ENCODE results near the gene PARVG.
A peak's percentile ranks its signal among the peaks of the same experiment; 100 is the strongest.

The PARVG gene

GRCh38 chr22:44166498-44167276, 14.0 kb upstream of the PARVG start (continued):
- TF ChIP-seq ZNF398 (tag by site-specific recombination; IDR thresholded peaks at IDR 0.05), result no peak
- TF ChIP-seq ZNF202 (tag by site-specific recombination; IDR thresholded peaks at IDR 0.05; ENCODE audit: borderline replicate concordance), result no peak
- TF ChIP-seq ZFHX2 (tag by site-specific recombination; conservative IDR thresholded peaks at IDR 0.05), result peak; percentile 54; the same call in 1 of the 2 replicates
- no peak for TF ChIP-seq ZSCAN23 (tag by site-specific recombination; IDR thresholded peaks at IDR 0.05)
- TF ChIP-seq ZNF645 (tag by site-specific recombination; IDR thresholded peaks at IDR 0.05), result no peak
- TF ChIP-seq ZBTB20 (tag by site-specific recombination; IDR thresholded peaks at IDR 0.05), result no peak
- no peak for TF ChIP-seq ZNF704 (tag by site-specific recombination; IDR thresholded peaks at IDR 0.05)
- no peak for TF ChIP-seq PRDM10 (tag by site-specific recombination; IDR thresholded peaks at IDR 0.05)
- TF ChIP-seq KLF17 (tag by site-specific recombination; IDR thresholded peaks at IDR 0.05), result no peak
- no peak for TF ChIP-seq HOXC10 (CRISPR knock-in tag; IDR thresholded peaks at IDR 0.05)

- ChIA-PET CTCF (interaction anchor here (1.1 kb wide), 1 partner anchor 277 kb away, joined by 6 read pairs; no protein-coding TSS in a partner anchor), POLR2A (no interaction called here)
- H3K4me3 ChIP-seq (ENCODE audit: low read depth, low read length), result no peak overlapping the region
- H3K27ac ChIP-seq (ENCODE audit: extremely low read depth, low read depth, low read length), result no peak overlapping the region
- 0 out of 2 replicates have a peak, but pooled peaks cover 2% of the 10 kb centered on the region for H3K4me1 ChIP-seq (ENCODE audit: control insufficient read depth, insufficient read depth, low read length)
- no peaks in the 10 kb centered on the region for H3K9me3 ChIP-seq (ENCODE audit: control insufficient read depth, insufficient read depth, low read depth, low read length)
- H3K36me3 ChIP-seq (ENCODE audit: control insufficient read depth in 2 of 2, insufficient read depth in 1 of 2, low read length in 2 of 2), result no peaks in the 10 kb centered on the region
- TF ChIP-seq EGR2 (tag by site-specific recombination; IDR thresholded peaks at IDR 0.05; ENCODE audit: low read depth) (no peak), ATF2 (tag by site-specific recombination; IDR thresholded peaks at IDR 0.05; ENCODE audit: low read depth) (no peak), ZNF112 (tag by site-specific recombination; IDR thresholded peaks at IDR 0.05) (no peak), ZNF560 (tag by site-specific recombination; IDR thresholded peaks at IDR 0.05; ENCODE audit: borderline replicate concordance) (no peak), ZBTB1 (tag by site-specific recombination; IDR thresholded peaks at IDR 0.05) (no peak), ZNF416 (tag by site-specific recombination; IDR thresholded peaks at IDR 0.05) (no peak), ZNF639 (tag by site-specific recombination; IDR thresholded peaks at IDR 0.05) (no peak), KLF10 (tag by site-specific recombination; IDR thresholded peaks at IDR 0.05) (no peak), ZNF792 (tag by site-specific recombination; IDR thresholded peaks at IDR 0.05) (no peak), ZNF48 (tag by site-specific recombination; IDR thresholded peaks at IDR 0.05) (no peak), ZNF488 (tag by site-specific recombination; IDR thresholded peaks at IDR 0.05) (no peak), ZNF548 (tag by site-specific recombination; IDR thresholded peaks at IDR 0.05) (no peak), ZNF785 (tag by site-specific recombination; IDR thresholded peaks at IDR 0.05) (no peak), ZNF571 (tag by site-specific recombination; IDR thresholded peaks at IDR 0.05) (no peak)
These were observed 13.2 kb upstream of the PARVG start for GRCh38 chr22:44167501-44167900.
